Subcutaneous adipose tissue (tissue), 4 donors: ENCODE data around the gene NINJ2. TPM values are rescaled to one million over a fixed set of nuclear protein-coding genes. Genes with fewer than 3 reads are reported as not detected.

Source experiments
- total RNA-seq, 4 donors: library from RNA; depleted of rRNA; stranded (reverse); fragments of >200 nt; gene quantifications; one replicate each; pipeline ENCODE4 v1.1.0, GENCODE V29; 2016
- TF ChIP-seq, protein P1 (sequence below): fragments of 450-650 bp; IDR thresholded peaks from one replicate; pipeline ENCODE4 v1.5.1; 2016; ENCODE audit warnings: low read depth, mild to moderate bottlenecking, control low read depth, antibody characterized with exemption, moderate library complexity

Gene NINJ2
- total RNA-seq, 4 donors from 2014 or later, result 9.4 to 54.3 (median 19.0) TPM

DNA sequence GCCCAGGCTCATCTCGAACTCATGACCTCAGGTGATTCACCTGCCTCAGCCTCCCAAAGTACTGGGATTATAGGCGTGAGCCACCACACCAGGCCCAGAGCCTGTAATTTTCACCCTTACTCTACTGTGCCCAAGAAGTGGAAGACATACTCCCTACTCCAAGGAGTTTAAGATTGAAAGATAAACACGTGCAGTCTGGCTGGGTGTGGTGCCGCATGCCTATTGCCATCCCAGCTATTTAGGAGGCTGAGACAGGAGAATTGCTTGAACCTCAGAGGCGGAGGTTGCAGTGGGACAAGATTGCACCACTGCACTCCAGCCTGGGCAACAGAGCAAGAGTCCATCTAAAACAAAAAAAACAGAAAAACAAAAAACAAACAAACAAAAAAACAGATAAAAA lies 90.0 kb downstream of the NINJ2 start:
- TF ChIP-seq, protein P1, sequence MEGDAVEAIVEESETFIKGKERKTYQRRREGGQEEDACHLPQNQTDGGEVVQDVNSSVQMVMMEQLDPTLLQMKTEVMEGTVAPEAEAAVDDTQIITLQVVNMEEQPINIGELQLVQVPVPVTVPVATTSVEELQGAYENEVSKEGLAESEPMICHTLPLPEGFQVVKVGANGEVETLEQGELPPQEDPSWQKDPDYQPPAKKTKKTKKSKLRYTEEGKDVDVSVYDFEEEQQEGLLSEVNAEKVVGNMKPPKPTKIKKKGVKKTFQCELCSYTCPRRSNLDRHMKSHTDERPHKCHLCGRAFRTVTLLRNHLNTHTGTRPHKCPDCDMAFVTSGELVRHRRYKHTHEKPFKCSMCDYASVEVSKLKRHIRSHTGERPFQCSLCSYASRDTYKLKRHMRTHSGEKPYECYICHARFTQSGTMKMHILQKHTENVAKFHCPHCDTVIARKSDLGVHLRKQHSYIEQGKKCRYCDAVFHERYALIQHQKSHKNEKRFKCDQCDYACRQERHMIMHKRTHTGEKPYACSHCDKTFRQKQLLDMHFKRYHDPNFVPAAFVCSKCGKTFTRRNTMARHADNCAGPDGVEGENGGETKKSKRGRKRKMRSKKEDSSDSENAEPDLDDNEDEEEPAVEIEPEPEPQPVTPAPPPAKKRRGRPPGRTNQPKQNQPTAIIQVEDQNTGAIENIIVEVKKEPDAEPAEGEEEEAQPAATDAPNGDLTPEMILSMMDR, result no peak

DNA sequence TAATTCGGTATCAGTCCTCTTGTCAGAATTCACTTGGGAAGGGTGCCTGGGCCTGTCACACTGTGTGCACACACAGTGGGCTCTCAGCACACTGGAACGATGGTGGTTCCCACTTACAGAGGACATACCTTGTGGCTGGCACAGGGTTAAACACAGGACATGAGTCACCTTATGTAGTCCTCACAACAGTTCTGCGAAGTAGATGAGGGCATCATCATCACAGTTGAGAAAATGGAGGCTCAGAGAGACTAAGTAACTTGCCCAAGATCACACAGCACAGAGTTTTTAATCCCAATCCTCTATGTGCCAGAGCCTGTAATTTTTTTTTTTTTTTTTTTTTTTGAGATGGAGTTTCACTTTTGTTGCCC lies 90.7 kb downstream of the NINJ2 start:
- TF ChIP-seq, protein P1, result no peak

DNA sequence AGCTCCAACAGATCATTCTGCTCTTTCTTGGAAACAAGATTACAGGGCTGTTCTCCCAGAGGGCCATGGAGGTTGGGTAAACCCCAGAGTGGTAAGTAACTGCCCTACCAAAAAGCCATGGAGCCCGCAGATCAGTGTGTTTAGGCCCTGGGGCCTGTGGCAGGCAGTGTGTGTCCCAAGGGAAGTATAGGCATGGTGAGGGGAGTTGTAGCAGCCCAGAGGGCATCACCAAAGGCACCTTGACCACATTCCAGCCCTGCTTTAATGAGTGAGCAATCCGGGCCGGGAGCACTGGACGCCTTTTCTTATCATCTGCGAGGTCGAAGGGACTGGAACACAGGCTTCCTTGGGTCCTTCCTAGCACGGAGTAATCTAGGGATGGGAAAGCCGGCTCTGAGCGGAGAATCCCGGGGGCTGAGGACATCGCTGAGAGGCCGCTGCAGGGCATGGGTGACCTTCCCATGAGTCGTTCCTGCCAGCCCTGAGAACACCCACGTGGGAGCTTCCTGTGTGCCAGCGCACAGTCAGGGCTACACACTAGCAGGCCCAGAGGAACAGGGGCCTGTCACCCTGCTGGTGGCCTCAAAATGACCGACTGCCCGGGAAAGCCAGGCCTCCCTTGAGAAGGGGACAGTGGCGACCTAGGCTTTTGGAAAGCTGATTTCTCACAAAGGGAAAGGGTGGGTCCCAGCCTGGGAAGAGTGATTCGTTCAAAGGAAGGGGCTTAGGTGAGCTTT lies 91.3 kb downstream of the NINJ2 start:
- TF ChIP-seq, protein P1, result no peak

DNA sequence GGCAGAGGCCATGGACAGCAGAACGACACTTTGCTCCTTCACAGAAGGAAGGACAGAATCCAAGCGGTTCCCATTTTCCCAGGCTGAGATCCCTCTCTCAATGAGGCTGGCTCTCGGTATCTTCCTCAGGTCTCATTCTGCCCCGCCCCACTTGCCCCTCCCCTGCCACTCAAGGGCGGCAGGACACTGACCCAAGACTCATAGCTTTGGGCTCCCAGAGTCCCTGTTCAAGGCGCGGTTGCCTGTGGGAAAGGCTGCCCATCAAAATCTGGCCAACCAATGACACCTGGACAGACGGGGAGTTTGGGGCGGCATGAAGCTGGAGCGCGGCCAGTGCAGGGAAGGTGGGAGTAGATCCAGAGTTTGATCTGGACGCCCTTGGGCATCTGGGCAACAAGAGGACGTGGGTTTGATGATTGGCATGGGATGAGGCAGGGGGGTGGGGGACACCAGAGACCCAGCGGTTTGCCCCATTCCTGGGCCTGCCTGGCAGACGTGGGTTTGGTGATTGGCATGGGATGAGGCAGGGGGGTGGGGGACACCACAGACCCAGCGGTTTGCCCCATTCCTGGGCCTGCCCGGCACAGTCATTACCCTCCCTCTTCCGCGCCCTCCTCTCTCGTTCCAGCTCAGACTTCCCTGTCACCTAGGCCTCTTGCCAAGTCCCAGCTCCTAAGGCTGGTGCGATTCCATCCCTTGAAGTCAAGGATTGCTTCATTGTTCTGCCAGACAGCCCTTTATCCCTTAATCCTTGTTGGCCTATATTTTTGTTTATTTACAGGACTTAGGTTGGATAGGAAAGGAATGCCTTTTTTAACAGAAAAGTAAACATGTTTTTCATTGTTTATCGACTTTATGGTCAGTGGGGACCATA lies 92.1 kb downstream of the NINJ2 start:
- TF ChIP-seq, protein P1, result no peak

DNA sequence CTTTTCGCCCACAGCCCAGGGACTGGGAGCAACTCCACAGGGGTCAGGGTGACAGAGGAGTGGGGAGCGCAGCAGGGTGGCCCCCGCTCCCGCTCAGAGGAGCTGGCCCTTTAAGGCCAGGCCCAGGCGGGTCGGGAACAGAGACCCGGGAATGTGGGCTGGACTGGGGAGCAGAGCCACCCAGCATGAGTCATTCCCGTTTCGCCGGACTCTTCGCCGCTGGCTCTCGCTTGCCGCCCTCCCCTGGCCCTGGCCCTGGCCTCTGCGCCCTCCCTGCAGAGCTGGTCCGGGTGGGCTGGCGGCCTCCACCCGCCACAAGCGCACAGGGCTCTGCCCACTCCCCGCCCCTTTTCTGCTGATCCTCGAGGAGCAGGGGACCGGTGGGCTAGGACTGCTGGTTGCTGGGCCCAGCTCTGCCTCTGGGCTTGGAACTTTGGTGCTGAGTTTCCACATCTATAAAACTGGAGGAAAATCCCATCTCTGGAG lies 92.8 kb downstream of the NINJ2 start:
- TF ChIP-seq, protein P1, result no peak

DNA sequence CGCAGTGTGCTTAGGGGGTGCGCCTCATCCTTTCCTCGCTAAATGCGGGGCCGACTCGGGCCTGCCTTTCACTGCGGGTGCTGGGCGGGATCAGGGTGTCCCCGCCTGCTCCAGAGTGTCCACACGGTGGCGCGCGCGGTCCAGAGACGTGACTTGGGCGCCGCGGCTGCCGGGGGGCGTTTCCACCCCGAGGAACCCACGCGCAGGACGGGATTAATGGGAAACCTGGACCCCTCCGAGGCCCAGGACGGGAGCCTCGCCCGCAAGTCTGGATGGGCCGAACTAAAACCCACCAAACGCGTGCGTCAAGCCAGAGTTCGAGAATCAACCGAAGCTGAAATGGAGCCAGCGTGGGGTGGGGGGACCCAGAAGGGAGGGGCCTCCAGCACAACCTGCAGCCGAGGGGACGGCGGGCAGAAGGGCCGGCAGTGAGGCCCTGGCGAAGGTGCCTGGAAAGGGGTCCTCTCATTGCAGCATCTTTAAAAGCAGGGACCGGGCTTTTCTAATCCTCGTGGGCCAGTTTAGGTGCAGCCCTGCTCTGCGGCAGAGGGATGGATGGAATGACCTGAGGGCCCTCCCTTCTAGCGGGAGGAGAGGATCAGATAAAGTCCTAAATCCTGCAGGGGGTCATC lies 93.3 kb downstream of the NINJ2 start:
- TF ChIP-seq, protein P1, result no peak

DNA sequence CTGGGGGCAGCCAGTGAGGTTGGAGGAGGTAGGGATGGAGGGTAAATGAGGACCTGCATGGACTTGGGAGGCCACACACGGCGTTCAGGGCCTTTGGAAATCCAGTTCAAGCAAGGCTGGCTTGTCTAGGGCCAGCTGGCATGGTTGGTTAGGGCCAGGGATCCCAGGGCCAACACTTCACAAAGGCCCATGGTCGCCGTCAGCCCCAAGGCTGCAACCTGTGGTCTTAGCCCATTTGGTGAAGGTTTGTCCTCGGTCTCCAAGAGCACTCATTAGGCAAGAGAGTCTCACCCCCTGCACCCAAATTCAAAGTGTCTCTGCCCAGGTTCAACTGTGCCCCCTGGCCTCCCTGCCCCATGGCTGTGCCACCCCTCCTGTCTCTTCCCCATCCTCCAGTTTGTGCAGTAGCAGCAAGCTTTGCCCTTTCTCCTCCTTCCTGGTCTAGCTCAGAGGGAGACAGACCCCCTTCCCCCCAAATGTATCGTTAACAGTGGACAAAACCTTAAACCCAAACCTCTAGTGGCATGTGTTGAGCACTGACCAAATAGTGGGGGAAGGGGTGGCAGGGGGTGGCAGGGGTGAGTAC lies 94.1 kb downstream of the NINJ2 start:
- TF ChIP-seq, protein P1, result no peak
